ENCODE results near the gene SPINK4. TPM values are rescaled to one million over a fixed set of nuclear protein-coding genes. Genes with fewer than 3 reads are reported as not detected.

The SPINK4 gene
- total RNA-seq, 1 donor from 2014 or later = not detected

DNA sequence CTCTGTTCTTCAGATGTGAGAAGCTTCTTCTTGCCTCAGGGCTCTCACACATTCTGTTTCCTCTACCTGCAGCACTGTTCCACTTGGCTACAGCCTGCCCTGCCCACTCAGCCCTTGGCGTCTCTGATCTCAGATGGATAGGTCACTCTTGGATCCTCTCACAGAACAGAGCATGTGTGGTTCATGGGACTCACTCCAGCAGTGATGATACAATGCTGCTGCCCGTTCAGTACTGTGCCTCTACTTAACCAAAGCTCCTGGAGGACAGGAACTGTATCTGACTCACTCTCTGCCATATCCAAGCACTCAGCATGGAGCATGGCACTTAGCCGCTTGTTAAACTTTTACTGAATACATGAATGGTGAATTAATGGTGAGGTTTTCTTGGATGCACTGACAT, 3.4 kb upstream of the SPINK4 start:
- H3K27me3 ChIP-seq = no peaks in the 10 kb centered on the region
- H3K27ac ChIP-seq = no peak overlapping the region
- no peaks in the 10 kb centered on the region for H3K36me3 ChIP-seq
- intact Hi-C loops (cut with DNase I) = no loop called here
- H3K4me3 ChIP-seq = no peak overlapping the region
- DNase-seq (no peak), ATAC-seq (no peak)
- no peaks in the 10 kb centered on the region for H3K9me3 ChIP-seq
- TF ChIP-seq, protein P1, sequence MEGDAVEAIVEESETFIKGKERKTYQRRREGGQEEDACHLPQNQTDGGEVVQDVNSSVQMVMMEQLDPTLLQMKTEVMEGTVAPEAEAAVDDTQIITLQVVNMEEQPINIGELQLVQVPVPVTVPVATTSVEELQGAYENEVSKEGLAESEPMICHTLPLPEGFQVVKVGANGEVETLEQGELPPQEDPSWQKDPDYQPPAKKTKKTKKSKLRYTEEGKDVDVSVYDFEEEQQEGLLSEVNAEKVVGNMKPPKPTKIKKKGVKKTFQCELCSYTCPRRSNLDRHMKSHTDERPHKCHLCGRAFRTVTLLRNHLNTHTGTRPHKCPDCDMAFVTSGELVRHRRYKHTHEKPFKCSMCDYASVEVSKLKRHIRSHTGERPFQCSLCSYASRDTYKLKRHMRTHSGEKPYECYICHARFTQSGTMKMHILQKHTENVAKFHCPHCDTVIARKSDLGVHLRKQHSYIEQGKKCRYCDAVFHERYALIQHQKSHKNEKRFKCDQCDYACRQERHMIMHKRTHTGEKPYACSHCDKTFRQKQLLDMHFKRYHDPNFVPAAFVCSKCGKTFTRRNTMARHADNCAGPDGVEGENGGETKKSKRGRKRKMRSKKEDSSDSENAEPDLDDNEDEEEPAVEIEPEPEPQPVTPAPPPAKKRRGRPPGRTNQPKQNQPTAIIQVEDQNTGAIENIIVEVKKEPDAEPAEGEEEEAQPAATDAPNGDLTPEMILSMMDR (IDR thresholded peaks at IDR 0.05) = no peak
- H3K4me1 ChIP-seq = no peaks in the 10 kb centered on the region

DNA sequence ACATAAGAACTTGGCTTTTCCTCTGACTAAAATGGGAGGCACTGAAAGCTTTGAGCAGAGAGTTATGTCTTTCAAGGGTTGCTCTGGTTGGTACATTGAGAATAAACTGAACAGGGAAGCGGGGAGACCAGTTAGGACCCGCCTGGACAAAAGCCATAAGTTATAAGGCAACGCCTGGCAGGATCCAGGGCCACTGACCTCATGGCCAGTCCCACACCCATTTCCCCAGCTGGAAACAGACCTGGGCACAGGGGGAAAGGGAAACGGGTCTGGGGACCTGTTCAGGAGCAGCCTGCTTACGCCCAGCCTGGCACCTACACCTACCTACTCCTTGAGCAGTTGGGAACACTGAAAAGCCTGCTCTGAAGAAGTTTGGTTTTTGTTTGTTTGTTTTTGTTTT, 1.3 kb downstream of the SPINK4 start:
- ATAC-seq (no peak), DNase-seq (no peak)
- Histone ChIP-seq H3K4me3 (no peak overlapping the region), H3K27me3 (no peaks in the 10 kb centered on the region), H3K27ac (no peak overlapping the region), H3K4me1 (no peaks in the 10 kb centered on the region), H3K9me3 (no peaks in the 10 kb centered on the region), H3K36me3 (no peaks in the 10 kb centered on the region)
- TF ChIP-seq, protein P1 (IDR thresholded peaks at IDR 0.05) = no peak
- intact Hi-C loops (cut with DNase I) = no loop called here

DNA sequence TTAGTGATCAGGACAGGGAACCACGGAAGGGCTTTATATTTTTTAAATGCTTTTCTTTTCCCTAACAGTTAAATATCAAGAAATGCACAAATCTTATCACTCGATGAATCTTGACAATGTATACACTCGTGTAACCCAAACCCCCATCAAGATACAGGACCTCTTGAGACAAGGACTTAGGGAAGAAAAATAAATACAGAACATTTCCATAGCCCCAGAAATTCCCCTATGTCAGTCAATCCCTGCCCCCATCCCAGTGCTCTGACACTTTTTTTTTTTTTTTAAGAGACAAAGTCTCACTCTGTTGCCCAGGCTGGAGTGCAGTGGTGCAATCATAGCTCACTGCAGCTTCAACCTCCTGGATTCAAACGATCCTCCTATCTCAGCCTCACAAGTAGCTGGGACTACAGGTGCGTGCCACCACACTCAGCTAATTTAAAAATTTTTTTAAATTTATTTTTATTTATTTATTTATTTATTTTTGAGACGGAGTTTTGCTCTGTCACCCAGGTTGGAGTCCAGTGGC, 2.7 kb downstream of the SPINK4 start:
- H3K27ac ChIP-seq = no peak overlapping the region
- DNase-seq (no peak), ATAC-seq (no peak)
- intact Hi-C loops (cut with DNase I) = no loop called here
- H3K36me3 ChIP-seq = no peaks in the 10 kb centered on the region
- no peaks in the 10 kb centered on the region for H3K9me3 ChIP-seq
- H3K4me3 ChIP-seq = no peak overlapping the region
- H3K27me3 ChIP-seq = no peaks in the 10 kb centered on the region
- no peaks in the 10 kb centered on the region for H3K4me1 ChIP-seq
- TF ChIP-seq, protein P1 (IDR thresholded peaks at IDR 0.05) = no peak

DNA sequence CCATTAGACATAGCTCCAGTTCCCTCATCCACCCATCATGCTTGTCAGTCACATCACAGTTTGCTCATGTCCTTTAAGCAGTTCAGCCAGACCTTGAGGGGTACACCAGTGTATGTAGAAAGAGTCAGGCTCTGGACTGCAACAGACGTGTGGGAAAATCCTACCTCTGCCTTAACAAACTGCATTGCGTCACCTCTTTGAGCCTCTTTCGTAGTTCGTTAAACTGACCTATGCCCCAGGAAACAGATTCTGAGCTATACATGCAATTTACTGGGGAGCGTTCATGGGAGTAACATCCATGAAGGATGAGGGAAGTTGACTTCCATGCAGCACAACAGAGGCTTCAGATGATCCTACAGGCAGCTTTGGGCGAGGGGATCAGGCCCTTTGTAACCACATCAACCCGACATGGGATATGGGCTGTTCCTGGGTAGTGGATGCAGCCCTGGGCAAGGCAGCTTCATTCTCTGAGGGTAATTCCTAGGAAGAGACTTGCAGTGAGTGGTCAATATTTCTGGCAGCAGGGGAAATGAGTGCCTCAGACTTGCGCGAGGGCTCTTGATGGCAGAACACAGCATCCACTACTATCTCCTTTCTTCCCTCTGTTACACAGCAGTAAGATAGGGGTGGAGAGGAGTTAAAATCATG, 4.3 kb downstream of the SPINK4 start:
- no peak for ATAC-seq
- Histone ChIP-seq H3K27me3 (no peaks in the 10 kb centered on the region), H3K4me1 (no peaks in the 10 kb centered on the region), H3K27ac (no peak overlapping the region), H3K36me3 (no peaks in the 10 kb centered on the region), H3K9me3 (no peaks in the 10 kb centered on the region), H3K4me3 (no peak overlapping the region)
- TF ChIP-seq, protein P1 (IDR thresholded peaks at IDR 0.05) = no peak
- intact Hi-C loops (cut with DNase I) = no loop called here
- peak; percentile 20 for DNase-seq

DNA sequence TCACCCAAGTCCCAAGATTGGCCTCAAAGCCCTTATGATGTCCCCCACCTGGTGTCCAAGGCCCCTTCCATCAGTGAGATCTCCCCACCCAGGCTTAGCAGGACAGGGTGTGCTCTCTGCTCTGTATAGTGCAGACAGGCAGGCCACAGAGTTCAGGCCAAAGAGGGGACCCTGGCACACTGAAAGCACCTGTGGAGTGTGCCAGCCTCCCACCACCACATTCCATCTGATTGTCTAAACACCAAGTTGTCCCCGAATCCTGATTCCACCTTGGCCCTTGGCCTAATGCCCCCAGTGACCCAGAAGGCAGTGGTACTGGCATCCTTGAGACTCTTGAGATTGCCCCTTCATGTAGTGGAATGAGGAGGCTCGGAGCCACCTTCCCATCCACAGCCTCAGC, 5.4 kb downstream of the SPINK4 start:
- intact Hi-C loops (cut with DNase I) = no loop called here
- no peak overlapping the region for H3K27ac ChIP-seq
- DNase-seq (peak; percentile 29), ATAC-seq (no peak)
- H3K36me3 ChIP-seq = no peaks in the 10 kb centered on the region
- TF ChIP-seq, protein P1 (IDR thresholded peaks at IDR 0.05) = no peak
- H3K9me3 ChIP-seq = no peaks in the 10 kb centered on the region
- H3K4me3 ChIP-seq = no peak overlapping the region
- no peaks in the 10 kb centered on the region for H3K4me1 ChIP-seq
- no peaks in the 10 kb centered on the region for H3K27me3 ChIP-seq
